Stimulated activated naive CD4-positive, alpha-beta T cell treated with Interleukin-2 at 50 U/mL for 16 hours (primary cell): ENCODE results near the gene SUFU.

Experiments used
- DNase-seq: peaks from one replicate; lab custom pipeline; 2025; lab: John Stamatoyannopoulos, UW

Gene SUFU

GRCh38 chr10:102552533-102552932, 48.8 kb downstream of the SUFU start:
- DNase-seq = no peak

- DNase-seq = no peak
Measured at GRCh38 chr10:102553771-102554170, 50.0 kb downstream of the SUFU start.

- DNase-seq = no peak
Measured at GRCh38 chr10:102554531-102554930, 50.8 kb downstream of the SUFU start.

- DNase-seq = no peak
Measured at GRCh38 chr10:102555781-102556328, 52.1 kb downstream of the SUFU start.

- no peak for DNase-seq
Measured at GRCh38 chr10:102557569-102557968, 53.8 kb downstream of the SUFU start.

GRCh38 chr10:102559764-102560163, 56.0 kb downstream of the SUFU start:
- no peak for DNase-seq

- DNase-seq = no peak
Measured at GRCh38 chr10:102564209-102564834, 60.5 kb downstream of the SUFU start.

- DNase-seq = no peak
Measured at GRCh38 chr10:102565793-102566192, 62.0 kb downstream of the SUFU start.

GRCh38 chr10:102578782-102579181, 75.0 kb downstream of the SUFU start:
- DNase-seq = no peak

- DNase-seq = no peak
Measured at GRCh38 chr10:102579328-102579727, 75.6 kb downstream of the SUFU start.

- no peak for DNase-seq
Measured at GRCh38 chr10:102580230-102580629, 76.5 kb downstream of the SUFU start.

GRCh38 chr10:102581401-102581800, 77.6 kb downstream of the SUFU start:
- DNase-seq = no peak

GRCh38 chr10:102581981-102582580, 78.3 kb downstream of the SUFU start:
- DNase-seq = no peak

- peak; percentile 73 for DNase-seq
Measured at GRCh38 chr10:102583435-102584417, 80.0 kb downstream of the SUFU start.

GRCh38 chr10:102585026-102585425, 81.3 kb downstream of the SUFU start:
- no peak for DNase-seq

- no peak for DNase-seq
Measured at GRCh38 chr10:102586858-102587257, 83.1 kb downstream of the SUFU start.

GRCh38 chr10:102588875-102589274, 85.1 kb downstream of the SUFU start:
- DNase-seq = no peak

- no peak for DNase-seq
Measured at GRCh38 chr10:102593074-102593803, 89.5 kb downstream of the SUFU start.

GRCh38 chr10:102593804-102594079, 90.0 kb downstream of the SUFU start:
- DNase-seq = no peak

GRCh38 chr10:102595293-102595692, 91.5 kb downstream of the SUFU start:
- no peak for DNase-seq

GRCh38 chr10:102595897-102596296, 92.1 kb downstream of the SUFU start:
- no peak for DNase-seq

GRCh38 chr10:102596506-102596971, 92.8 kb downstream of the SUFU start:
- no peak for DNase-seq
